ENCODE data around the gene CAMTA1.

DNA sequence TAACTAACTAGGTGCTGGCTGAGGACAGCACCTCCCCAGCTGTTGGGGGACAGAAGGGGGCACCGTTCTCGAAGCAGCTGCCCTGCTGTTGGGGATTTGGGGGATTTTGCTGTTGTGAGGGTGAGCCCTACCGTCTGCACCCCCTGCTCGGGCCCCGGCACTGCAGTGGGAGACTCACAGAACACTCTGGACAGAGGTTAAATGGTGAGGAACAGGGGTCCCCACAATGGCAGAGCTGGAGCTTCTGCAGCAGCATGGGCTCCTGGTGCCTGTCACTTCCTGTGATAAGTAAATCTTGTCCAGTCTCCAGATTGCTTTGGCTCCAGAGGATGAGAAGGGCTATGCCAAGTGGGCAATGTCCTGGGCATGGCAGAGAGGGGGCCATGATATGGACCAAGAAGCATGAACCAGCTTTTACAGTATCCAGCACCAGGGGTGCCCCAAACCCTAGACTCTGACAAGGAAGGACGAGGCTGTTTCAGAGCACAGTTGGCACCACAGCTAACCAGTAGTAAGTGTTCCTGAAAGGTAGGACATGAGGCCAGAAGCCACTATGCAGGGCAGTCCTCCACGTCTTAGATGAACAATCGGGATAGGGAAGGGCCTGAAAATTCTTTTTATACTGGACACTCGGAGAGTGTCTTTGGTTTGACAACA lies 620.7 kb downstream of the CAMTA1 start:
- no peak for TF ChIP-seq POLR2A (IDR thresholded peaks at IDR 0.05)
- TF ChIP-seq, protein P1, sequence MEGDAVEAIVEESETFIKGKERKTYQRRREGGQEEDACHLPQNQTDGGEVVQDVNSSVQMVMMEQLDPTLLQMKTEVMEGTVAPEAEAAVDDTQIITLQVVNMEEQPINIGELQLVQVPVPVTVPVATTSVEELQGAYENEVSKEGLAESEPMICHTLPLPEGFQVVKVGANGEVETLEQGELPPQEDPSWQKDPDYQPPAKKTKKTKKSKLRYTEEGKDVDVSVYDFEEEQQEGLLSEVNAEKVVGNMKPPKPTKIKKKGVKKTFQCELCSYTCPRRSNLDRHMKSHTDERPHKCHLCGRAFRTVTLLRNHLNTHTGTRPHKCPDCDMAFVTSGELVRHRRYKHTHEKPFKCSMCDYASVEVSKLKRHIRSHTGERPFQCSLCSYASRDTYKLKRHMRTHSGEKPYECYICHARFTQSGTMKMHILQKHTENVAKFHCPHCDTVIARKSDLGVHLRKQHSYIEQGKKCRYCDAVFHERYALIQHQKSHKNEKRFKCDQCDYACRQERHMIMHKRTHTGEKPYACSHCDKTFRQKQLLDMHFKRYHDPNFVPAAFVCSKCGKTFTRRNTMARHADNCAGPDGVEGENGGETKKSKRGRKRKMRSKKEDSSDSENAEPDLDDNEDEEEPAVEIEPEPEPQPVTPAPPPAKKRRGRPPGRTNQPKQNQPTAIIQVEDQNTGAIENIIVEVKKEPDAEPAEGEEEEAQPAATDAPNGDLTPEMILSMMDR (IDR thresholded peaks at IDR 0.05): no peak
- TF ChIP-seq POLR2AphosphoS5 (IDR thresholded peaks at IDR 0.05): no peak

Data from prostate gland (tissue), 2 donors.